Trophoblast cell (in vitro differentiated cells and primary cell): Measurements from ENCODE around the gene ZBTB40.

Experiments
- DNase-seq, 2 donors: peaks; one replicate each; pipeline ENCODE4 v3.0.0-alpha.2; 2016
- H2AFZ ChIP-seq: 2 replicates; pipeline ENCODE4 v1.6.1; 2013; ENCODE audit warnings: low read length, moderate library complexity, mild to moderate bottlenecking; ENCODE audit not compliant: insufficient read depth, poor library complexity
- H2AK5ac ChIP-seq: 2 replicates; pipeline ENCODE4 v1.6.1; 2013; ENCODE audit warnings: mild to moderate bottlenecking, low read length
- H2BK120ac ChIP-seq: 2 replicates; pipeline ENCODE4 v1.6.1; 2013; ENCODE audit warnings: low read length, mild to moderate bottlenecking, moderate library complexity; ENCODE audit not compliant: insufficient read depth, poor library complexity
- H2BK12ac ChIP-seq: 2 replicates; pipeline ENCODE4 v1.6.1; 2013; ENCODE audit warnings: mild to moderate bottlenecking, low read length, moderate library complexity
- H2BK5ac ChIP-seq: 2 replicates; pipeline ENCODE4 v1.6.1; 2013; ENCODE audit warnings: low read length, low read depth, moderate library complexity, mild to moderate bottlenecking; ENCODE audit not compliant: poor library complexity
- H3K14ac ChIP-seq: 2 replicates; pipeline ENCODE4 v1.6.1; 2013; ENCODE audit warnings: mild to moderate bottlenecking, low read length
- H3K18ac ChIP-seq: 2 replicates; pipeline ENCODE4 v1.6.1; 2013; ENCODE audit warnings: mild to moderate bottlenecking, low read length
- H3K23ac ChIP-seq: 2 replicates; pipeline ENCODE4 v1.6.1; 2013; ENCODE audit warnings: low read length
- H3K27ac ChIP-seq: 2 replicates; pipeline ENCODE4 v1.5.1; 2013; ENCODE audit warnings: low read depth, mild to moderate bottlenecking, inconsistent platforms, low read length, moderate library complexity
- H3K27me3 ChIP-seq: 2 replicates; pipeline ENCODE4 v1.6.1; 2013; ENCODE audit warnings: inconsistent platforms, mild to moderate bottlenecking, low read length, moderate library complexity; ENCODE audit not compliant: insufficient read depth
- H3K36me3 ChIP-seq, 2 experiments: 1 replicate in 1 of 2; 2 replicates in 1 of 2; pipeline ENCODE4 v1.6.1; 2013; ENCODE audit warnings: low read length in 2 of 2, mild to moderate bottlenecking in 2 of 2, moderate library complexity in 1 of 2; ENCODE audit not compliant: insufficient read depth in 2 of 2, control insufficient read depth in 1 of 2
- H3K4ac ChIP-seq: 2 replicates; pipeline ENCODE4 v1.6.1; 2013; ENCODE audit warnings: low read depth, mild to moderate bottlenecking, low read length, moderate library complexity
- H3K4me1 ChIP-seq, 2 experiments: 1 replicate in 1 of 2; 2 replicates in 1 of 2; pipeline ENCODE4 v1.6.1; 2013; ENCODE audit warnings: low read length in 2 of 2, mild to moderate bottlenecking in 2 of 2, moderate library complexity in 1 of 2; ENCODE audit not compliant: insufficient read depth in 2 of 2, control insufficient read depth in 1 of 2
- H3K4me2 ChIP-seq: 2 replicates; pipeline ENCODE4 v1.6.1; 2013; ENCODE audit warnings: inconsistent platforms, mild to moderate bottlenecking, low read length, moderate library complexity
- H3K4me3 ChIP-seq: 2 replicates; pipeline ENCODE4 v1.5.1; 2013; ENCODE audit warnings: mild to moderate bottlenecking, low read depth, low read length, inconsistent platforms
- H3K79me1 ChIP-seq: one replicate; pipeline ENCODE4 v1.6.1; 2013; ENCODE audit warnings: low read length
- H3K79me2 ChIP-seq: 2 replicates; pipeline ENCODE4 v1.6.1; 2013; ENCODE audit warnings: low read length, mild to moderate bottlenecking; ENCODE audit not compliant: control insufficient read depth, insufficient read depth, poor library complexity
- H3K9ac ChIP-seq: 2 replicates; pipeline ENCODE4 v1.6.1; 2013; ENCODE audit warnings: mild to moderate bottlenecking, low read length
- H3K9me3 ChIP-seq: 2 replicates; pipeline ENCODE4 v1.6.1; 2013; ENCODE audit warnings: low read depth, mild to moderate bottlenecking, control low read depth, inconsistent platforms, low read length; ENCODE audit not compliant: insufficient read depth
- H4K12ac ChIP-seq: 2 replicates; pipeline ENCODE4 v1.6.1; 2013; ENCODE audit warnings: low read depth, mild to moderate bottlenecking, low read length, moderate library complexity
- H4K8ac ChIP-seq: 2 replicates; pipeline ENCODE4 v1.6.1; 2013; ENCODE audit warnings: low read depth, mild to moderate bottlenecking, low read length, moderate library complexity
- H4K91ac ChIP-seq: one replicate; pipeline ENCODE4 v1.6.1; 2013; ENCODE audit warnings: low read depth, mild to moderate bottlenecking, low read length, moderate library complexity
- WGBS: extraction: QIAGEN DNeasy Blood & Tissue Kit; methylation state at CpG from one replicate; pipeline ENCODE4 v1.1.7; 2013; ENCODE audit warnings: missing lambda C conversion rate; ENCODE audit not compliant: insufficient read length, insufficient coverage; ENCODE audit errors: extremely low coverage; 5-methylcytosine and 5-hydroxymethylcytosine counted together

Gene ZBTB40

DNA sequence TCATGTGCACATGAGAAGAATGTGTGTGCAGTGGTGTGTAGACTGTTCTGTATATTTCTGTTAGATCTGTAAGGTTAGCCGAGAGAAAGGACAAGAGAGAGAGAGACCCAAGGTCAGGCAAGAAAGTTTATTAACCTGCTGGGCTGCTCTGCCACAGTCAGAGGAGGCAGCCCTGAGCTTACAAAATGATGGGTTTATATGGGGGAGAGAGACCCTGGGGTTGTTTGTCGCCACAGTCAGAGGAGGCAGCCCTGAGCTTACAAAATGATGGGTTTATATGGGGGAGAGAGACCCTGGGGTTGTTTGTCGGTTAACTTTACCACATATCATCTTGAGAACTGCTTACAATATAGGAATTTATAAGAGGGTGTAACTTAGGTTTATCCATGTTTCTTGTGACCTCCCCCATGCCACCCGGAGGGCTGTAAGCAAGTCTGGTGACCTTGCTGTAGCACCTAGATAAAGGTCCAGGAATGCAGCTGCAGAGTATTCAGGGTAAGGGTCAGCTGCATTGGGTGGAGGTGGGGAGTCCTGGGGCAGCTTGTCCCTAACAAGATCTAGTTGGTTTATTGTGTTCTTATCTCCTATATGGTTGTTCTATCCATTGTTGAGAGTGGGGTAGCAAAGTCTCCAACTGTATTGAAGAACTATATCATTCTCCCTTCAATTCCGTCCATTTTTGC lies 9.3 kb upstream of the ZBTB40 start:
- H3K4me1 ChIP-seq = peaks cover 11 to 17% of the 10 kb centered on the region in 2 experiments

GRCh38 chr1:22443332-22443731 lies 8.3 kb upstream of the ZBTB40 start:
- WGBS = no CpG with 5 or more reads among the region's 4 CpGs

More for the DNA sequence above, 9.3 kb upstream of the ZBTB40 start:
- H3K27me3 ChIP-seq = no peaks in the 10 kb centered on the region
- no peak overlapping the region for H4K91ac ChIP-seq
- no CpG with 5 or more reads among the region's 5 CpGs for WGBS
- H3K36me3 ChIP-seq = peaks cover 0 to 2% of the 10 kb centered on the region in 2 experiments
- H4K8ac ChIP-seq = no peak overlapping the region
- no peak overlapping the region for H2AK5ac ChIP-seq
- peak overlapping the region; percentile 10 for H3K4me2 ChIP-seq
- no peak overlapping the region for H3K23ac ChIP-seq
- no peaks in the 10 kb centered on the region for H3K9me3 ChIP-seq
- H3K4ac ChIP-seq = no peak overlapping the region
- DNase-seq = peak in 1 of 2 donors; percentile 43
- no peak overlapping the region for H3K14ac ChIP-seq
- H2AFZ ChIP-seq = no peak overlapping the region
- H2BK5ac ChIP-seq = peak overlapping the region; percentile 46
- H2BK120ac ChIP-seq = peak overlapping the region; percentile 77
- H4K12ac ChIP-seq = no peak overlapping the region
- peaks cover 9% of the 10 kb centered on the region for H3K79me1 ChIP-seq
- H3K27ac ChIP-seq = peak overlapping the region; percentile 54
- H2BK12ac ChIP-seq = peak overlapping the region; percentile 34
- H3K18ac ChIP-seq = no peak overlapping the region
- H3K4me3 ChIP-seq = no peak overlapping the region
- H3K79me2 ChIP-seq = no peaks in the 10 kb centered on the region
- no peak overlapping the region for H3K9ac ChIP-seq

GRCh38 chr1:22444856-22445255 lies 6.8 kb upstream of the ZBTB40 start:
- Histone ChIP-seq H2BK120ac (peak overlapping the region; percentile 70), H3K18ac (no peak overlapping the region), H4K91ac (peak overlapping the region; percentile 69), H3K79me2 (no peaks in the 10 kb centered on the region), H3K4ac (no peak overlapping the region), H3K14ac (peak overlapping the region; percentile 27), H3K4me3 (no peak overlapping the region), H4K8ac (no peak overlapping the region), H2AK5ac (no peak overlapping the region), H3K4me2 (no peak overlapping the region), H3K23ac (no peak overlapping the region), H3K9ac (no peak overlapping the region), H3K27ac (peak overlapping the region; percentile 48), H2BK5ac (peak overlapping the region; percentile 52), H3K27me3 (no peaks in the 10 kb centered on the region), H3K9me3 (no peaks in the 10 kb centered on the region), H2AFZ (no peak overlapping the region), H2BK12ac (peak overlapping the region; percentile 48), H3K36me3 (peaks cover 0 to 2% of the 10 kb centered on the region in 2 experiments), H4K12ac (no peak overlapping the region), H3K79me1 (peaks cover 17% of the 10 kb centered on the region), H3K4me1 (peaks cover 13 to 20% of the 10 kb centered on the region in 2 experiments)
- peak; percentile 78 to 91 for DNase-seq
- WGBS = no CpG with 5 or more reads among the region's 2 CpGs

More at GRCh38 chr1:22443332-22443731, 8.3 kb upstream of the ZBTB40 start:
- no peak overlapping the region for H2BK120ac ChIP-seq
- peak overlapping the region; percentile 54 for H3K27ac ChIP-seq
- no peak overlapping the region for H2BK5ac ChIP-seq
- no peak overlapping the region for H4K8ac ChIP-seq
- H2BK12ac ChIP-seq = no peak overlapping the region
- H3K23ac ChIP-seq = no peak overlapping the region
- no peak overlapping the region for H4K12ac ChIP-seq
- H2AFZ ChIP-seq = no peak overlapping the region
- no peak overlapping the region for H3K4me3 ChIP-seq
- no peaks in the 10 kb centered on the region for H3K27me3 ChIP-seq
- H3K79me1 ChIP-seq = peaks cover 12% of the 10 kb centered on the region
- DNase-seq = no peak
- no peak overlapping the region for H3K4ac ChIP-seq
- H3K4me1 ChIP-seq = peaks cover 13 to 20% of the 10 kb centered on the region in 2 experiments
- H2AK5ac ChIP-seq = no peak overlapping the region
- H3K79me2 ChIP-seq = no peaks in the 10 kb centered on the region
- H3K9me3 ChIP-seq = no peaks in the 10 kb centered on the region
- H3K36me3 ChIP-seq = peaks cover 0 to 2% of the 10 kb centered on the region in 2 experiments
- H3K18ac ChIP-seq = no peak overlapping the region
- no peak overlapping the region for H3K9ac ChIP-seq
- no peak overlapping the region for H3K14ac ChIP-seq
- H4K91ac ChIP-seq = no peak overlapping the region
- no peak overlapping the region for H3K4me2 ChIP-seq

- Histone ChIP-seq H2BK5ac (peak overlapping the region; percentile 35), H2BK120ac (peak overlapping the region; percentile 13), H3K23ac (no peak overlapping the region), H3K9ac (no peak overlapping the region), H4K8ac (peak overlapping the region; percentile 10), H3K4me2 (peak overlapping the region; percentile 44), H3K79me2 (peaks cover 4% of the 10 kb centered on the region), H3K36me3 (peaks cover 0 to 2% of the 10 kb centered on the region in 2 experiments), H3K14ac (no peak overlapping the region), H3K4ac (no peak overlapping the region), H3K4me1 (peaks cover 21 to 28% of the 10 kb centered on the region in 2 experiments), H3K18ac (no peak overlapping the region), H3K4me3 (no peak overlapping the region), H4K12ac (no peak overlapping the region), H2AK5ac (no peak overlapping the region), H2BK12ac (peak overlapping the region; percentile 33), H3K27me3 (no peaks in the 10 kb centered on the region), H3K9me3 (no peaks in the 10 kb centered on the region), H3K27ac (peak overlapping the region; percentile 92), H2AFZ (no peak overlapping the region), H3K79me1 (peaks cover 33% of the 10 kb centered on the region), H4K91ac (peak overlapping the region; percentile 59)
- peak; percentile 98 for DNase-seq
- no CpG with 5 or more reads among the region's 6 CpGs for WGBS
These were observed 4.0 kb upstream of the ZBTB40 start for GRCh38 chr1:22447621-22448111.
